ENCODE results near the gene TNC.

DNA sequence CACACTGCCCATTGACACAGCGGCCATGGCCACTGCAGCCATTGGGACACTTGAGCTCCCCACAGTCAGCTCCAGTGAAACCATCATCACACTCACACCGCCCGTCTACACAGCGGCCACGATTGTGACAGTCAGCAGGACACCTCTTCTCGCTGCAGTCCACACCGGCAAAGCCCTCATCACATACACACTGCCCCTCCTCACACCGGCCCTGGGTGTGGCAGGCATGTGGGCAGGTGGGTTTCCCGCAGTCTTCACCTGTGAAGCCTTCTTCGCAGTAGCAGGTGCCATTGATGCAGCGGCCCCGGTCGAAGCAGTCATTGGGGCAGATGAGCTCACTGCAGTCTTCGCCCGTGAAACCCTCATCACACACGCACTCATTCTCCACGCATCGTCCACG is 31.5 kb downstream of the TNC start:
- TF ChIP-seq CTCF (IDR thresholded peaks at IDR 0.05) (no peak), POLR2A (IDR thresholded peaks at IDR 0.05) (no peak)
